ENCODE data around the gene PLIN1. TPM values are rescaled to one million over a fixed set of nuclear protein-coding genes. Genes with fewer than 3 reads are reported as not detected.

The PLIN1 gene
- total RNA-seq, 1 experiment from 2014 or later: not detected

DNA sequence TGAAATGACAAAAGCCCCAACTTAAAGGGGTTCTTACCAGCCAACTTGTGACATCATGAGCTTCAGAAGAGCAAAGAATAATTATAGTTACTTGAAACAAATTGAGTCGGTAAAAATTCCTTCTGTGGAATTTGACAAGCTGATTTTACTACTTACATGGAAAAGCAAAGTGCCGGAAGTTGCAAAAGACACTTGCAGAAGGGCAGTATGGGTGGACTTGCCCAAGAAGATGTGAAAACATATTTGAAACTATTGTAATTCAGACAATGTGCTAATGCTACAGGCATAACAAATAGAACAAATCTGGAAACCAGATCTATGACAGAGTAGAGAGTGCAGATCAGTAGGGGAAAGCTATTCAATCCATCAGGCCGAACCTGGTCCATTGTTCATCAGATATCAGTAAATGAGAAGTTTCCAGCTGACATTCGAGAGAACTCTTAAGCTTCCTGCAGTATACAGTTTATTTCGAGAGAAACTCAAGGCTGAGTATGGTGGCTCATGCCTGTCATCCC, 21.4 kb downstream of the PLIN1 start:
- in situ Hi-C loops (cut with HindIII; ENCODE audit: low pct_unique_long_range_greater_than_20kb, low sequenced_read_pairs): no loop called here
- DNase-seq (ENCODE audit: low read depth): no peak

DNA sequence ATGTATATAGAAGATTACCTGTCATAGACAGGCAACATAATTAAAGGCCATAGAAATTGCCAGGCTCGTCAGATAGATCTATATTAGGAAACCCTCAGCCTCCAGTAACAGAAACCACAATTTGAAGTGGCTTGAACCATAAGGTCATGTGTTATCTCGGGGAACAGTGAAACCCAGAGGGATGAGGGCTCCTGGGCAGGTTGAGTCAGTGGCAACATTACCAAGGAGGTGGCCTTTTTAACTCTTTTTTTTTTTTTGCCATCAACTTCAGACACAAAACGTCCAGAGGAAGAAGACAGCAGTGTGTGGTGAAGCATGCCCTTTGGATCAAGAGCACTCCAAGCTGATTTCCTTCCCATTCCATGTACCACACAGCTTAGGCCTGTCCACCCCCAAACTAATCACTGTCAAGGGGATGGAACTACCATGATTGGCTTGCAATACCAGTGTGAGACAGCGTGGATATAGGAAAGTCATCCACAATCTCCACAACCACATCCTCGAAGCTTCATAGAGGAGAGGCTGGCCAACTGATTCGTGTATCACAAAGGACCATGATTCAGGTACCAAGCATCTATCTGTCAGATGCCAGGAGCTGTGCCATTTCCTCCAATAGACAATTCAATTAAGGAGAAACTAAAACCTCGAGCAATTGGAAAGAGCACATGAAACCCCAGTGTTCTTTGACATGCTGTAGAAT, 22.9 kb downstream of the PLIN1 start:
- DNase-seq (ENCODE audit: low read depth): no peak
- in situ Hi-C loops (cut with HindIII; ENCODE audit: low pct_unique_long_range_greater_than_20kb, low sequenced_read_pairs): no loop called here

DNA sequence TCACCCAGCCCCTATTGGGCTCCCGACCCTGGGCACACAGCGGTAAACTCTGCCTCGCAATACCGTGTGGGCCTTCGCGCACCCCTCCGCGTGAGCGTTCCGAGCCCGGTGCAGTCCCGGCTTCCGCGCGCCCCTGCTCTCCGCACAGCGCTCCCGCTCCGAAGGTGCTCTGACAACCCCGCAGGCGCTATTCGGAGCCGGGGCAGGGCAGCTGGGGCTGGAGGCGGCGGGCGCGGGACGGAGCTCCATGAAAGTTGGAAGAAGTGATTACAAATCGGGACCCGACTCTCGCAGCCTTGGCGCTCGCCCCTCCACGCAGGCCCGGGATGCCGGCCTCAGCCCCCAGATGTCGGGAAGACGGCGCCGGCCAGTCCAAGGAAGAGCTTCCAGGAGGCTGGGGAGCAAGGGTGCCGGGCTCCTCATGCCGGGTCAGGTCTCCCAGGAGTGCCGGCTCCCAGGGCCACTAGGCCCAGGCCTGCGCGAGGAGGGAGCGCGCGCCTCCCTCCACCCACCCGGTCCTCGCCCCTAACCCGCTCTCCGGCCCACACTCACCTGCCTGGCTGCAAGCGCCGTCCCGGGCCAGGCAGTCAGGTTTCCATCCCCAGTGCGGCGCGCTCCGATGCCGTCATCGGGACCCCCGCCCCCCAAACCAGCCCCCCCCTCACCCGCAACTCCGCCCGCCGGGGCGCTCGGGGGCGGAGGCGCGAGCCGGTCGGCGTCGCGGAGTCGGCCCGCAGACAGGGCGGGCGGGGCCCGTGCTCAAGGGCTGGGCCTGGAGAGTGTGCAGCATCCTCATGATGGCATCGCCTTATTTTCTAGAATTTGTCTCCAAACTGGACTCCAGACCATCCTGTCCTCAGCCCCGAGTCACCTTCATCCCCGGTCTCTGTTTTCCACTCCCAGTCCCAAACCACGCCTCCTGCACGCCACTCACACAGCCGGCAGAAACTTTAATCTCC, 24.0 kb downstream of the PLIN1 start, which contains the start of gene KIF7:
TSS of gene KIF7 (minus strand) at position 621 of the 959 bp plus-strand sequence. CDS start 2,537 bp downstream, outside the sequence.
- in situ Hi-C loops (cut with HindIII; ENCODE audit: low pct_unique_long_range_greater_than_20kb, low sequenced_read_pairs): no loop called here
- no peak for DNase-seq (ENCODE audit: low read depth)

DNA sequence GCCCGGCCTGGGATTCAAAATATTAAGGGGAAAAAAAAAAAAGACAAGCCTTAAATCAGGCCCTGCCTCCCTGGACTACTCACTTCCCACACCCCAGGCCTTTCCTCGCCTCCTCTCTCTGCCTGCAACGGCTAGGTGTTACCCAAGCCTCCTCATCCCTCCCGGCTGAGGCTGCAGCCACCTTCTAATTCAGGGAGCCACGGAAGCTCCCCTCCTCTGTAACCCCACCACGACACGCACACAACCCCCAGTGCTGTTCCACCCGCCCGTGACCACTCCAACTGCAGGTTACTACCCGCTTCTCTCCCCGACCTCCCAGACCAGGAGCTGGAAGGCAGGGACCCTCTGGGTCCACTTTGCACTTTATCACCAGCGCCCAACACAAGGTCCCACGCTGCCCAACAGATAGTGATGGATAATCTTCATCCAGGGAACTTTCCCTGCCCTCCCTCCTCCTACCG, 24.8 kb downstream of the PLIN1 start:
- DNase-seq (ENCODE audit: low read depth): no peak
- in situ Hi-C loops (cut with HindIII; ENCODE audit: low pct_unique_long_range_greater_than_20kb, low sequenced_read_pairs): no loop called here

DNA sequence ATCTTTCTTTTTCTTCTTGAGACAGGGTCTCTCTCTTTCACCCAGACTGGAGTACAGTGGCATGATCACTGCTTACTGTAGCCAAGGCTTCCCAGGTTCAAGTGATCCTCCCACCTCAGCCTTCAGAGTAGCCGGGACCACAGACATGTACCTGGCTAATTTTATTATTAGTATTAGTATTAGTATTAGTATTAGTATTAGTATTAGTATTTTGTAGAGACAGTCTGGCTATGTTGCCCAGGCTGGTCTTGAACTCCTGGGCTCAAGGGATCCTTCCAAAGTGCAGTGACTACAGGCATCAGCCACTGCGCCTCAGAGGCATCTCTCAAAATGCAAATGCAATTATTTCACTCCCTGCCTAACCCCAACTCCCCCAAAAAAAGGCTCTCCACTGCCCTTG, 25.6 kb downstream of the PLIN1 start:
- DNase-seq (ENCODE audit: low read depth): no peak
- in situ Hi-C loops (cut with HindIII; ENCODE audit: low pct_unique_long_range_greater_than_20kb, low sequenced_read_pairs): no loop called here

DNA sequence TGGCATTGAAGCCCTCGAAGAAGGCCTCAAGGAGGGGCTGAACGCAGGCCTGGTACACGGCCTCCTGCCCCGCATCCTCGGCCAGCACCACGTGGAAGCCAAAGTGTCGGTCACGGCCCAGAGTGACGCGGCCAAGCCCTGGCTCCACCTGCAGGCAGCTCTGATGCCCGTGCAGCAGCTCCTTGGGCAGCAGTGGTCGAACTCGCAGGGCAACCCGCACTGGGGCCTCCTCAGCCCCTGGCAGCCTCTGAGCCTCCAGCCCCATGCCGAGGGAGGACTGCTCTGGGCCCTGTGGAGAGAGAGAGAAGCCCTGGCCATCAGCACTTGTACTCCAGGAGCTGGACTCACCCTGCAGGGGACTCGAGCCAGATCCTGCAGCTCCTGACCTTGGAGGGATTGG, 26.5 kb downstream of the PLIN1 start:
- DNase-seq (ENCODE audit: low read depth): no peak
- in situ Hi-C loops (cut with HindIII; ENCODE audit: low pct_unique_long_range_greater_than_20kb, low sequenced_read_pairs): no loop called here

DNA sequence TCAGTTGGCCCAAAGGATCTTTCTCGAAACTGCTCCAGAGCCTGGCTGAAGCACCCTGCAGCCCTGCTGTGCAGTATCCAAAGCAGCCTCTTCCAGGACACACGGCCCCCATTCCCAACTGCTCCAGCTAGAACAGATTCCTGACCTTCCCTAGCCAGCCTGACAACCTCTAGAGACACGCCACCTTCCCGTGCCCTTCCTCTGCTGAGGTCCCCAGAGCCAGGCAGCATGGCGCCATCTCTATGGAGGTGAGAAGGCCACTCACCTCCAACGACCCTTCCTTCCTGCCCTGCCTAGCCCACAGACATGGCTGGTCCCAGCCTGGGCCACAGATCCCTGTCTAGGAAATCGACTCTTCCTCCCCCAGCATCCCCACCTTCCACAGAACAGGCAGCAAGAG, 27.0 kb downstream of the PLIN1 start:
- in situ Hi-C loops (cut with HindIII; ENCODE audit: low pct_unique_long_range_greater_than_20kb, low sequenced_read_pairs): no loop called here

DNA sequence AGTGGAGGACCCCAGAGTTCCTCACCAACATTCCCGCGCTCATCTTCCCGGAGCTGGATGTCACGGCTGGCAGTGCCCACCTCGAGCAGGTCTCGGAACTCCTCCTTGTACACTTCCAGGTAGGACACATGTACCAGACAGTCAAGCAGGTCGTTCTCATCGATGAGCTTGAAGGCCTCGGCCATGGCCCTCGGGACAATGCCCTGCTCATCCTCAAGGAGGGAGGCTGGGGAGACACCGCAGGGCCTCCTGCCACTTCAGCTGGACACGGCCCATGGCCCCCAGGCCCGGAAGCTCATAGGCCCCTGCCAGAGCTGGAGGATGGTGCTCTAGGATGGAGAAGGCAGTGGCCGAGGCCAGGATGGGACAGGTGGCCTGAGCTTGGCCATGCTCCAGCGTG, 29.5 kb downstream of the PLIN1 start:
- in situ Hi-C loops (cut with HindIII; ENCODE audit: low pct_unique_long_range_greater_than_20kb, low sequenced_read_pairs): no loop called here
- no peak for DNase-seq (ENCODE audit: low read depth)

More for the DNA sequence above, 27.0 kb downstream of the PLIN1 start:
- no peak for DNase-seq (ENCODE audit: low read depth)

DNA sequence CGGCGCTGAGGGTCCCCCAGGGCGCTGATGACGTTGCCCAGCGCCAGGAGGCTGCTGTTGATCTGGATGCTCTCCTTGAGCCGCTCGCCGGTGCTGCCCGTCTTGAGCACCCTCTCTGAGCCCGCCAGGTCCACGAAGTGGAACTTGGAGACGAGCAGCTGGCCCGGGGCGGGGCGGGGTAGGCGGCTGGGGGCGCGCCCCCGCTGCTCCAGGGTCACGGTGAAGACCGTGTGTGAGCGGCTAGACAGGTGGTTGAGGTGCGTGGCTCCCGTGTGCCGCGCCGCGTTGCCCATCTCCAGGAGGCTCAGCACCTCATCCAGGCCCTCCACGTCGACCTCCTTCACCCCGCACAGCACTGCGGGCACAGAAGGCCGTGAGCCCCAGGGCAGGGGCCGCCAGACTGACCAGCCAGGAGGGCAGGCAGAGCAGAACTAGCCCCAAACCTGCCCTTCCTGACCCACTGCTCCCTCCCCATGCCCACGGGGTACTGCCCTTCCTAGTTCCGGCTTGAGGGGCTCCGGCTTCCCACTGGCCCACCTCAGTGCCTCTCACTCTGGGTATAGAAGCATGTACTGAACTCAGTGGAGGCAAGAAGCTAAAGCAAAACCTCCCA, 30.0 kb downstream of the PLIN1 start:
- no peak for DNase-seq (ENCODE audit: low read depth)
- in situ Hi-C loops (cut with HindIII; ENCODE audit: low pct_unique_long_range_greater_than_20kb, low sequenced_read_pairs): no loop called here

DNA sequence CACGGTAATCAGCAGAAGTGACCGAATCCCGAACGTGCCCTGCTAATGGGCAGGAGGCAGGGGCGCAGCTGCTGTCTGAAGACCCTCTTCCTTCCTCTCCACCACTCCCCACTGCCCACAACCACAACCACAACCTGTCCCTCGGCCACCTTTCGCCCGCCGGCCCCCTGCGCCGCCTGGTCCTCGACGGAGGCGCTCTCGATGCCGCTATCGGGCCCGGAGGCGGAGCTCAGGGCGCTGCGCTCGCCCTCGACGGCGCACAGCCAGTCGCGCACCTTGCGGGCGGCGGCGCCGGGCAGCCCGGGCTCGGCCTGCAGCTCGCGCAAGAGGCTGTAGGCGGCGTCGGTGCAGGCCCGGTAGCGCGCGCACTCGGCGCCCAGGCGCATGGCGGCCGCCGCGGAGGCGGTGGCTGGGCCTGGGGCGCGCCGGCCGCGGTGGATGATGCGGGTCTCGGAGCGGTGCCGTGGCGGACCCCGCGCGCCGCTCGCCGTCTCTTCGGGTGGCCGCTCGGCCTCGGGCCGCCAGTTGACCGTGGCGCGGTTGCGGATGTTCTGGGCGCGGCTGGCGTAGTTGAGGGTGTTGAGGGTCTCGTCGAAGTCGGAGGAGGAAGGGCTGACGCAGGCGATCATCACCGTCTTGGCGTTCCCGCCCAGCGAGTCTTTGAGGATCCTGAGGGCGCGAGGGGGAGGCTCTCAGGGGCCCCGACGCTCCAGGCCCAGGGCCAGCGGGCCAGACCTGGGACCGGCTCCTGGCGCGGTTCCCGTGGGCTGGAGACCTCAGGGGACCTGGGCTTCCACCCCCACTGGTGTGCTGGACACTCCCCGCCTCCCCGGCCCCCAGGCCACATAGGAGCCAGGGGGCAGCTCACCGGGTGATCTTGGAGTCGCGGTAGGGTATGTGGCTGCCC, 30.8 kb downstream of the PLIN1 start:
- no peak for DNase-seq (ENCODE audit: low read depth)
- in situ Hi-C loops (cut with HindIII; ENCODE audit: low pct_unique_long_range_greater_than_20kb, low sequenced_read_pairs): no loop called here

DNA sequence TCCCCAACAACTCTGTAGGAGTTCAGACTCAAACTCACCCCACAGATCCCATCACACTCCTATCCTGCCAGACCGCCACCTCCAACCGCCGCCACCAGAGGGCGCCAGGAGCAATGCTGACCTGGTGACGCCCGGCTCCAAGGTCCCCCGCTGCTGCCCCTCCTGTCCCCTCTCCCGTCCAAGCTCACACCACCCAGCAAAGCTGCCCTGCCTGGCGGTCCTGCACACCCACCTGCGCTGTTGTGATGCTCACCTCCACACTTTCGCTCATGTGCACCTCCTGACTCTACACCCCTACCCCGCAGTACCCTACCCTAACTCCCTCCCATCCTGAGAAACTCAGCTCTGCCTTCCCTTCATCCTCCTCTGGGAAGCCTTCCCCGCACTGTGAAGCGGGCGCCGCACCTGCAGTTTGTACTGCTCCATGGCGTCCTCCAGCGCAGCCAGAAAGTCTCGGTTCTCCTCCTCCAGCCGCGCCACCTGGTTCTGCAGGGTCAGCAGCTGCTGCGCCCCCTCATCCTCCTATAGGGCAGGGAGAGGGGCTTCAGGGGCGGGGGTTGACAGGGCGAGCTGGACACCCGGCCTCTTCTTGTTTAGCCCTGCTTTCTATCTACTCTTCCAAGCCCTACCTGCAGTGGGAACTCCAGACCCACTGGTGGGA, 31.8 kb downstream of the PLIN1 start:
- DNase-seq (ENCODE audit: low read depth): peak; percentile 39
- in situ Hi-C loops (cut with HindIII; ENCODE audit: low pct_unique_long_range_greater_than_20kb, low sequenced_read_pairs): no loop called here

DNA sequence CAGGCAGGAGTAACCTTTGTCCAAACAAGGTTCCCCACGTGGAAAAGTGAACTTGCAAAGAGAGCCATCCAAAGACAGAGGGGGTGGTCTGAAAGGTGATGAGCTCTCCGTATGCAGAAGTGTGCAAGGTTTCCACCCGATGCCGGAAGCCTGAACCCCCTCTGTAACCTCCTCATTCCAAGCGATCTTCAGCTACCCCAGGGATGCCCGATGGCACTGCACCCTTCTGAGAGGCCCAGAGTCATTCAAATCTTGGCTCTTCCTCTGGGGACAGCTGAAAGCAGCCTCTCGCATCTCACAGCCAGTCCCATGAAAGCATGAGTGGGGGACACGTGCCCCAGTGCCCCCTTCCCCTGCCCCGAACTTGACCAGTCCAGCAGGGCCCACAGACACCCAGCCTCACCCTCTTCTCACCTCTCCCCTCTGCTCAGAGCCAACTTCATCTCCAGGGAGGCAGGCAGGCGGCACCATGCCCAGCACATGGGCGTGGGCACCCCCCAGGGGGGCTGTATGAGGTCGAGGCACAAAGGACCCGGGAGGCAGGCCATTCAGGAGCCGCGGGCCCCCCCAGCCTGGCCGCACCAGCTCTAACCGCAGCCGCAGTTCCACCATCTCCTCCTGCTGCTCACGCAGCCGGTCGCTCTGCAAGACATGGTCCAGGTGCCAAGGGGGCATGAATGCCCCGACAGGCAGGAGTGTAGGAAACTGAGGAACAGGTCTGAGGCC, 32.6 kb downstream of the PLIN1 start:
- in situ Hi-C loops (cut with HindIII; ENCODE audit: low pct_unique_long_range_greater_than_20kb, low sequenced_read_pairs): no loop called here
- no peak for DNase-seq (ENCODE audit: low read depth)

DNA sequence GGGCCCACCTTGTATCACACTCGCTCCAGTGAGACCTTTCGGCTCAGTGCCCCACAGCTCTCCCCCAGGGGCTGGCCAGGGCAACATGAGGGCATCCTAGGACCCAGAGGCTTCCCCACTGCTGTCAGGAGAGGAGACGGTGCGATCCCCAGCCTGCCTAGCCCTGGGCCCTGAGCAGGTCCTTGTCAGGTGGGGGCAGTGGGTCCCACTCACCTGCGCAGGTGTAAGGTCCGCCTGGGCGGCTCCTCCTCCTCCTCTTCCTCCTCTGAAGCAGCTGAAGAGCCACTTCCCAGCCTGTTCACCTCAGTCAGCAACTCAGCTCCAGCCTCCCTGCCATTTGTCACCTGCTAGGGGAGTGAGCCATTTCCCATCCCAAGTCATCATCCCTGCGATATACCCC, 33.5 kb downstream of the PLIN1 start:
- DNase-seq (ENCODE audit: low read depth): no peak
- in situ Hi-C loops (cut with HindIII; ENCODE audit: low pct_unique_long_range_greater_than_20kb, low sequenced_read_pairs): no loop called here

DNA sequence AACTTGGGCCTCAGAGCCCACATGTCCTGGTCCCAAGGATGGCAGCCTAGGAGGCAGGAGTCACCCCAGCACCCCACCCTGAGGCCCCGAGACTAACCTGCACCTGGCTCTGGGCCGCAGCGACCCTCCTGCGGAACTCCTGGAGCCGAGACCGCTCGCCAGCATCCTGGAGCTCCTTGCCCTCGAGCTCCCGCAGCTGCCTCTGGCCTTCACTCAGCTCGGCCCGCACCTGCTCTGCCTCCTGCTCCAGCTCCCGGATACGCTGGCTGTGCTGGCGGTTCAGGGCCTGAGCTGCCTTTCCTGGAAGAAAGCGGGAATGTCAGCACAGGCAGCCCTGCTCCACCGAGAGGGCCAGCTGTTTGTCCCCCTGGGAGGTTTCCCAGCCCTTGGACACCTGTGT, 37.1 kb downstream of the PLIN1 start:
- in situ Hi-C loops (cut with HindIII; ENCODE audit: low pct_unique_long_range_greater_than_20kb, low sequenced_read_pairs): no loop called here
- DNase-seq (ENCODE audit: low read depth): no peak

DNA sequence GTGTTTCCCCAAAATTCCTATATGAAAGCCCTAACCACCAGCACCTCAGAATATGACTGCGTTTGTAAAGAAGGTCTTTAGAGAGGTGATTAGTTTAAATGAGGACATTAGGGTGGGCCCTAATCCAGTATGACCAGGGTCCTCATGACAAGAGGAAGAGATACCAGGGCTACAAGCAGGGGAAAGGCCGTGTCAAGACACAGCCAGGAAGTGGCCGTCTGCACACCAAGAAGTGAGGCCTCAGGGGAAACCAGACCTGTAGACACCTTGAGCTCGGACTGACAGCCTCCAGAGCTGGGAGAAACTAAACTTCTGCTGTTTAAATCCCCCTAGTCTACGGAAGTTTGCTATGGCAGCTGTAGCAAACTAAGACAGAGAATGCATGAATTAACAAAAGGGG, 38.1 kb downstream of the PLIN1 start:
- in situ Hi-C loops (cut with HindIII; ENCODE audit: low pct_unique_long_range_greater_than_20kb, low sequenced_read_pairs): no loop called here
- DNase-seq (ENCODE audit: low read depth): no peak

DNA sequence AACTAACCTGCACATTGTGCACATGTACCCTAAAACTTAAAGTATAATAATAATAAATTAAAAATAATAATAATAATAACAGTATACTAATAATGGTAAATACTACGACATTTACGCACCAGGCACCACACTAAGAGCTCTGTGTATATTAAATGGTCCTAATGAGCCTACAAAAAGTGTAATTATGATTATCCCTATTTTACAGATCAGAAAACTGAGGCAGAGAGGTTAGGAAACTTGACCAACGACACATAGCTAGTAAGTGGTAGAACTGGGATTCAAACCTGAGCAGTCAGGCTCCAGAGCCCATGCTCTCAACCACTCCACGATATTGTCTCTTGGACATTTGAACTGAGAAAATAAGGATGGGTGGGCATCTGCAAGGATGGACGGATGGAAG, 38.9 kb downstream of the PLIN1 start:
- no peak for DNase-seq (ENCODE audit: low read depth)
- in situ Hi-C loops (cut with HindIII; ENCODE audit: low pct_unique_long_range_greater_than_20kb, low sequenced_read_pairs): no loop called here

DNA sequence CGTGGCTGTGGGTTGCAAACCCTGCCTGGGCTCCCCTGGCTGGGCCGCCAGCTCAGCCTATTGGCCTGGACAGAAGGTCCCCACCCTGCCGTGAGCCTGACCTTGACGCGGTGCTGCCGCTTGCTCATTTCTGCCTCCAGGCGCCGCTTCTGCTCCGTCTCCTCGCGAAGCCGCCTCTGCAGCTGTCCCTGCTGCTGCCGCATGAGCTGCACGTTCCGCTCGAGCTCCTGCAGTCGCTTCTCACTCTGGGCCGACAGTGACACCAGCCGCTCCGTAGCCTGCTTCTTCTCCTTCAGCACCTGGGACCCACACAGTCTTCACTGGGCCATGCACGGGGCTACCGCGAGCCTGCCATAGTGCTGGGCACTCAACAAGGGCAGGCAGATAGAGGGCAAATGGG, 45.6 kb downstream of the PLIN1 start:
- in situ Hi-C loops (cut with HindIII; ENCODE audit: low pct_unique_long_range_greater_than_20kb, low sequenced_read_pairs): no loop called here
- DNase-seq (ENCODE audit: low read depth): no peak
